Hematopoietic multipotent progenitor cell treated with erythropoietin and hydrocortisone succinate and interleukin-3 and kit ligand, for 17 days (in vitro differentiated cells): Measurements from ENCODE around the gene AMDHD2.
"Not testable (repeated sequence)": the region's sequence is repeated elsewhere in the genome, so short reads cannot be mapped to it uniquely, and the experiment has no call there.

Experiments used
- DNase-seq: peaks from one replicate; pipeline ENCODE4 v3.0.0-alpha.2; 2015; ENCODE audit warnings: low spot score

Gene AMDHD2

DNA sequence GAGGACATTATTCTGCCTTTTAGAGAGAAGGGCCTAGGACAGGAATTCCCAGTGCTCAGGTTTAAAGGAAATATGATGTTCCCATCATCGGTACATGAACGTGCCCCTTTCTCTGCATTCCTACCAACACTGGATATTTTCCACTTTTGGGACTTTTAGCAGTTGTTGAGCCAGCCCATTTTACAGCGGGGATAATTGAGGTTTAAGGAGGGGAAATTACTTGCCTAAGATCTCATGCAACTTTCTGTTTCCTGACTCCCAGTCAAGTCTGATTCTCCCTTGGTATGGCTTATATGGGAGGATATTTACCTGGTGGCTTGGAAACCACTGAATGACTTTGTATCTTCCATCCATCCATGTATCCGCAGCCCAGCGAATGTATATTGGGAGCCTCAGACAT lies 14.2 kb downstream of the AMDHD2 start:
- not testable (repeated sequence) for DNase-seq

DNA sequence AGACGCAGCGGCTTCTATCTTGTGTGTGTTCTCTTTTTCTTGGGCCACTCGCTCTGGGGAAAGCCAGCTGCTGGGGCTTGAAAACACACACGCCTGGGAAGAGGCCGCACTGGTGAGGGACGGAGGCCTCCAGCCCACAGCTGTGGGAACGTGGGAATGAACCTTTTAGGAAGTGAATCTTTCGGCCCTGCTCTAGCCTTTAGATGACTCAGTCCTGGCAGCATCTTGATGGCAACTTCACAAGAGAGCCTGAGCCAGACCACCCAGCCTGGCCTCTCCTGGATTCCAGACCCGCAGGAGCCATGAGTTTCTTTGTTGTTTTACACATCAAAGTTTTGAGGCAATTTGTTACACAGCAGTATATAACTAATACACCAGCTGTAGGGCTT lies 15.4 kb downstream of the AMDHD2 start:
- no peak for DNase-seq

DNA sequence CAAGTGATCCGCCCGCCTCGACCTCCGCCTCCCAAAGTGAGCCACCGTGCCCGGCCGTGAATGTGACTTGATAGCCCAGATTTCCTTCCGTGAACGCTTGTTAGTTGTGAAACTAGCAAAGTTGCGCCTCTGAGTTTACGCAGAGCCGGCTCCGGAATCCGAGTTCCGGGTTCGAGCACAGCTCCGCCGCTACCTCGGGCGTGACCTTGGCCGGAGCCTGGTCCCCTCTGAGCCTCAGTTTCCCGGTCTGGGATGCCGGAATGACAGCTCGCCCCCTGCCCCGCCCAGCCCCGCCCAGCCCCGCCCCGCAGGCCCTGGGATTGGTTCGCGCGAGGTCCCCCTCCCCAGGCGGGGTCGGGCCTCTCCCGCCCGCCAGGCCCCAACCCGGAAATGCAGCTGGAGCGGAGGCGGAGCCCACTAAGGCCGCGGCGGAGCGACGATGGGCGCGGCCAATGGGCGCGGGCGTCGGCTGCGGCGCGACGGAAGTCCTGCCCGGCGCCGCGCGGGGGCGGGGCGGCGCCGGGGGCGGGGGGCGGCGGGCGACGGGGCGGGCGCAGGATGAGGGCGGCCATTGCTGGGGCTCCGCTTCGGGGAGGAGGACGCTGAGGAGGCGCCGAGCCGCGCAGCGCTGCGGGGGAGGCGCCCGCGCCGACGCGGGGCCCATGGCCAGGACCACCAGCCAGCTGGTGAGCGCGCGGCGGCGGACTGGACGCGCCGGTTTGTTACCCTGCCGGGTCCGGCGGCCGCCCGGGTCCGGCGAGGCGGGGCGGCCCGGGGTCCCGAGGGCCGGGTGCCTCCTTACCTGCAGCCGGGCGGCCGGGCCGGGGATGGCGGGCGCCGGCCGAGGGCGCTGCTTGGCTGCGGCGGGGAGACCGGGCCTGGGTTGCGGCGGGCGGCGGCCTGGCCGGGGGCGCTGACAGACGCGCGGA lies 17.5 kb downstream of the AMDHD2 start, which contains the start of gene PDPK1:
Gene PDPK1 (plus strand): TSS at position 571 of the 929 bp plus-strand sequence. CDS start 92 bp downstream, at position 663.
- peak; percentile 94 for DNase-seq

DNA sequence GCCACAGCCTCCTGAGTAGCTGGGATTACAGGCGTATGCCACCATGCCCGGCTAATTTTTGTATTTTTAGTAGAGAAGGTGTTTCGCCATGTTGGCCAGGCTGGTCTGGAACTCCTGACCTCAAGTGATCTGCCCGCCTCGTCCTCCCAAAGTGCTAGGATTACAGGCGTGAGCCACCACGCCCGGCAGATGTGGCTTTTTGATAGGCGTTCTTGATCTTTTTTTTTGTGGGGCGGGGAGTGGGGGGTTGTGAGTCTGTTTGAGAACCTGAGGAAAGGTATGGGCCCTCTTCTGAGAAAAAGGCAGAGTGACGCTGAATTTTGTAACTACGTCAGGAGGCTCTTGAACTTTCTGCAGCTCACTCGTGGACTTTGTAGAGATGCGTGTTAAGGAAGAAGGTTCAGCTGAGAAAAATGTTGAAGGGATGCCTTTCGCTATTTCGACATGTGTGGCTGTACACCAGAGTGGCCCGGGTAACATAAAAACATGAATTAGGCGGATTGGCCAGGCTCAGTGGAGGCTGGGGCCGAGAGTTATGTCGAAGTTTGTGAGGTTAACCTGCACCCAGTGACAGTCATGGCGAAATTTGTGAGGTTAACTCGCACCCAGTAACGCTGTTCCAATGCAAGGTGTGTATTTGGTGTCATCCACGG lies 19.1 kb downstream of the AMDHD2 start:
- DNase-seq, result peak; percentile 15

DNA sequence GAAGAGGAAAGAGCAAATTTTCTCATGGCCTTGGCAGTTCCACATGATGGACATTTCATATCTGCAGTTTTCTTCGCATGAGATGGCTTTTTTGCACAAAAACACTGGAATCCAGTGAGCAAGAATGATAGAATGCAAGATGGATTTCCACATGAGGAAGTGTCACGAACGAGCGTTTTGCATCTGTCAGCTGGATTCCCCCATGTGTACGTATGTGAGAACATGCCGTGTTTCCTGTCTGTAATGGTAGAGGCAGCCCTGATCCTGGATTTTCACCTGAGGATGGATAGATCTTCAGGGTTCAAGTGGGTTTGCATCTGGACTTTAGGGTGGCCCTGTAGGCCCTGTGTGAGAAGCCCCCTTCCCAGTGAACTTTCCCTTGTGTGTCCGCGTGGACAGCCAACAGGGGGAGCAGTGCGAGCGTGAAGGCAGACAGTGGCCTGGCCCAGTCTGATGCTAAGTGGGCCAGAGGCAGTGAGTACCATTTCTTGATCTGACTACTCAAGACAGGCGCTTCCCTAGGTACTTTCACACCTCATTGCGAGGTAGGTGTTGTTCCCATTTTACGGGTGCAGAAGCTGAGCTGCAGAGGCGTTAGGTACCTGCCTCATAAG lies 19.8 kb downstream of the AMDHD2 start:
- DNase-seq, result peak; percentile 39

DNA sequence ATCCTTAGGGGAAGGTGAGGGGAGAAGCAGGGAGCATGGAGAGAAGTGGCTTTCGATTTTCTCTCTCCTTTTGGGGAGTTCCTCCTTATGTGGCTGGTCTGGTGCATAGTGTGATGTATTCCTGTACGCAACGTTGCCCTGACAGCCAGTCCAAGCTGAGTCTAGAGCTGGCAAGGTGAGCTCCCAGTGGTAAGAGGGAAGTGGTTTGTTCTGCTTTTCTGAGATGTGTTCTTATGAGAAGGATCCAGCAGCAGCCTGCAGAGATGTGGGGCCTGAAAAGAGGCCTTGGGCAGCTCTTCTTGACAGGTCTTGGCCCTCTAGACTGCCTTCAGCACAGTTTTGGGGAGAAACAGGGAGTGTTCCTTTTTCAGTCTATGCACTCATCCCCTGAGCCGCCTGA lies 20.7 kb downstream of the AMDHD2 start:
- not testable (repeated sequence) for DNase-seq

DNA sequence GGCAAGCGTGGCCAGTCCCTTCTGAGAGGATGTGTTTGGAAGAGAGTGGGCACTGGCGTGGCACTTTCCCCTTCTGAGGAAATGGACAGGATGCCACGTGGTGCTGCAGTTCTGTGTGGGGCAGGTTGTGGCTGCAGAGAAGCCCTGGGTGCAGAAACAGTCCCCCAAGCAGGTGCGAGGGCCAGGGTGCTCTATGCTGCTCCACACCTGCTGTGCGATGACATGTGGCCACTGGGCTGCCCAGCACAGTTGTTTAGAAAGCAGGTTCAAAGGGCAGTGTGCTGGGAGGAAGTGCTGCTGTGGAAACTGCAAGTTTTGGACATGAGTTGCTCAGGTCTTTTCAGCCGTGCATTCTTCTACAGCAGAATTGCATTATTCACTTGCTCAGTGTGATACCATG lies 21.2 kb downstream of the AMDHD2 start:
- DNase-seq, result not testable (repeated sequence)

DNA sequence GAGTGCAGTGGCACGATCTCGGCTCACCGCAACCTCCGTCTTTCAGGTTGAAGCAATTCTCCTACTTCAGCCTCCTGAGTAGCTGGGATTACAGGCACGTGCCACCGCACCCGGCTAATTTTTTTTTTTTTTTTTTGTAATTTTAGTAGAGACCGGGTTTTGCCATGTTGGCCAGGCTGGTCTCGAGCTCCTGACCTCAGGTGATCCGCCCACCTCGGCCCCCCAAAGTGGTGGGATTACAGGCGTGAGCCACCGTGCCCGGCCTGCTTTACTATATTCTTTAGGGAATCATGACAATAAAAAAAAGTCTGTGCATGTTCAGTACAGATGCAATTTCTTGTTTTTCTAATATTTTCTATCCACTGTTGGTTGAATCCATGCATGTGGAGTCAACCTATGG lies 23.6 kb downstream of the AMDHD2 start:
- not testable (repeated sequence) for DNase-seq

DNA sequence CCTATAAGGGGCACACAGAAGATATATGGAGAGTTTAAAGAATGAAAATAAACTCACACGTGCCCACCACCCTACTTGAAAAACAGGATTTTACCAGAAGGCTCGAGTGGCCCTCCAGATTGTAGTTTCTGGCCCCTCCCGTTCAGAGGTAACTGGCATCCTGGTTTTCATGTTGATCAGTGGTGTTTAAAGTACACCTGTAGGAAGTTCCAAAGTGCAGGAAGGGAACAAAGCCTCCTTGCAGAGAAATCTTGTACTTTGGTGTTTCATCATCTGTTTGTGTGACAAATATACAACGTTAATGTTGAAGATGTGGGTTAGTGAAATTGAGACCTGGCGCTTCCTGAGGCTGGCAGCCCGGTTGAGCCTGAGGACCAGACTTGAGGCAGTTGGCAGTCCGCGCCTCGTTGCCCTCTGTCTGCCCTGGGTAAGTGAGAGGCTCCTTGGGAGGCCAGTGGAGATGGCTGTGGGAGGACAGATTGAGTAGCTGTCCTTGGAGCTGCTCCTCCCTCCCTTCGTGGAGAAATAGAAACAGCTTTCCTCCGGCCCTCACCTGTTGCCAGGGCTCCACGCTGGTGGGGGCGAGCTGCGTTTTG lies 30.2 kb downstream of the AMDHD2 start:
- not testable (repeated sequence) for DNase-seq

DNA sequence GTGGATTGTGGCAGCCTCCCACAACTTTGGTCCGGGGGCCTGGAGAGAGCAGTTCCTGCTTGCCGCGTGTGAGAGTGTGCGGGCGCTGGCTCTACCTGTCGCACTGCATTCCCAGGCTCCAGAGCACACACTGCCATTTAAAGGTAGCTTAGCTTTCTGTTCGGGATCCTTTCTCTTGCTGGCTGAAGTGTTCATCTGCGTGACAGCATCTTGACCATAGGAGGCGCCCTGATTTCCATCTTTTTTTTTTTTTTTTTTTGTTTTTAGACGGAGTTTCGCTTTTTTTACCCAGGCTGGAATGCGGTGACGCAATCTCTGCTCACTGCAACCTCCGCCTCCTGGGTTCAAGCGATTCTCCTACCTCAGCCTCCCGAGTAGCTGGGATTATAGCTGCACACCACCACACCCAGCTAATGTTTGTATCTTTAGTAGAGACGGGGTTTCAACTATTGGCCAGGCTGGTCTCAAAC lies 31.3 kb downstream of the AMDHD2 start:
- DNase-seq, result not testable (repeated sequence)

DNA sequence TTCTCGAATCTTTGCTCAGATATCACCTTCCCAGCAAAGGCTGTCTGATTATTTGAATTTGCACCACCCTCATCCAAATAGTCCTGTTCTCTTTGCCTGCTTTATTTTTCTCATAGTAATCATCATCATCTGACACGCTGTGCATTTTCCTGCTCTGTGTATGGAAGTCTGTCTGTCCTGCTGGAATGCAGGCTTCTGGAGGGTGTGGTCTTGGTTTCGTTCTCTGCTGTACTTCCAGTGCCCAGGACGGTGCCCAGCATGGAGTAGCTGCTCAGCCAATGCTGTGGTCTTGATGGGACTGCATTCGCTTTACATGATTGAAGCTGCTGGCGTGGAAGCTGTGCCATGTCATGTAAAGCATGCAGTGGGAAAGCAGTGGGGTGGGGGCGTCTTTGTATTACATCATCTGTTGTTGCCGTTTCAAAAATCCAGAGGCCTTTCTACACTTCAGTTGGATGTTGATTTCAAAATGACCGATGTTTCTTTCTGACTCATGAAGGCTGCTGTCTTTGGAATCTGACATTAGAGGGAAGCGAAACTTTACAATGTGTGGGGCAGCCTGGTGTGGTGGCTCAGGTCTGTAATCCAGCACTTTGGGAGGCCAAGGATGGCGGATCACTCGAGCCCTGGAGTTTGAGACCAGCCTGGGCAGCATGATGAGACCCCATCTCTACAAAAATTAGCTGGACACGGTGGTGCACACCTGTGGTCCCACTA lies 34.7 kb downstream of the AMDHD2 start:
- not testable (repeated sequence) for DNase-seq

DNA sequence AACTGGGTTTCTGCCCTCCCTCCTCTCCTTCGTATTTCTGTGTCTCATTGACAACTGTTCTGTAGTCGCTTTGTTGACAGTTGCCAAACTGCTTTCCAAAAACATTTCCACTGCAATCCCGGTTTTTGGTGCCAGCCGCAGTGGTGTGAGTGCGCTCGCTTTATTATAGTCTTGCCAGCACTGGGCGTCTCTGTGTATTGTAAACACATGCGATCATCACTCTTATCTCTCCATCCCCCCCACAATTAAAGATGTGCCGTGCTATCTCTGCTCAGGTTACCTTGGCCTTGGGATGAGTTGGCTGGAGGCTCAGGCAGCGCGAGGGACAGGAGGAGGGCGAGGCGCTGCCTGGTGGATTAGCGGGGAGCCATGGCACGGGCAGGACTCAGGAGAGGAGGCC lies 37.0 kb downstream of the AMDHD2 start:
- DNase-seq, result not testable (repeated sequence)

DNA sequence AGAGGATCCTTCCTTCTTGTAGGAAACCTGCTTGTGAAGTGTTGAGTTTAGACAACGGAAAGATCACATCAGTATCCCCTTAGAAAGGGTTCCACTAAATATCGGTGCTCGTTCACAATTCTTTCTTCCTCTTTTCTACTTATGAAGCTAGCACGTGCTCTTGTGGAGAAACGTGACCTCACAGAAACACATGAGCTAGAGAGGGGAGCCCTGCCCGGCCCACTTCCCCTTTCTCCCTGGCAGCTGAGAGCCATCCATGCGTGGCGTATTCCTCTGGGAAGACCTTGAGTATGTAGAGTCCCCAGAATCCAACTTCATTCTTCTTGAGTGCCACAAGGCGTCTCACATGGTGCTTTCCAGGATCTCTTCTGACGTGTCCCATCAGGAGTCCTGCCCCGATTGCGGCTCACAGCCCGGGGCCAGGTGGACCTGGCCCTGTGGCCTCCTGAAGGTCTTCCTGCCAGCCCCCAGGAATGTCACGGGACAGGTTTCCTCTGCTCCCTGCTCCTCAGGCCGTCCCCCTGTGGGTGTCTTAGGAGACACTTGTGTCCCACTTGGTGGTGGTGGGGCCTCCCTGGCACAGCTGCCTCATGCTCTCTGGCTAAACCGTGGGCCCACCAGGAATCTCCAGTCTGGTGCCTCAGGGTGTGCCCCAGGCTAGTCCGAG lies 40.1 kb downstream of the AMDHD2 start:
- DNase-seq, result not testable (repeated sequence)

DNA sequence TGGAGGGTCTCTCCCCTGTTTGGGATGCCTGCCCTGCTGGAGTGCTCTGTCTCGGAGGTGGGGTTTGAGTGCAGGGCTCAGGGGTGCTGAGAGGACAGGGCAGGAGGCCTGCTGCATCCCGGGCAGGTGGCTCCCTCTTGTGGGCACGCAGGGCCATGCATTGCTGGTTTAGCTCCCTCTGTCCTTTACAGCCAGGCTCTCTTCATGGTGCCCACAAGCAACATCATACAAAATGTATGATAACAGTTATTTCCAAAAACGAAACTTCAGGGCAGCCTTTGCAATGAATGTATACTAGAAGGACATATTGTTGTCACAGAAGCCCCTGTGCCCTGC lies 40.6 kb downstream of the AMDHD2 start:
- DNase-seq, result not testable (repeated sequence)

DNA sequence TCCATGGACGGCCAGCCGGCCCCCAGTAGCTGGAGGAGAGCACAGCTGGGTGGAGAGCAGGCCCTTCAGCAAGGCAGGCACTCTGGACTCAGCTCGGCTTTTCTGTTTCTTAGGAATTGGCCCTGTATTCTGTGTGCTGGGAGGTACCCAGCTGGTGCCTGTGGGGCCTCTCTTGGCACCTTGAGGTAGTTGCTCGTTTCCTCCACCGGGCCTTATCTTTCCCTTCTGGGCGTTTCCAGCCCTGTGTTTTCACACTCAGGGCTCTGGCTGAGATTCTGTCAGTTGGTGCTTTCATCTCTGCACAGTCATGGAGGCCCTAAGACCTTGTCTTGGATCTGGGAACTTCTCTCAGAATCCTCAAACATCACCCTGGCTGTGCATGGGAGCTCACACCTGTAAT lies 47.3 kb downstream of the AMDHD2 start:
- DNase-seq, result not testable (repeated sequence)

DNA sequence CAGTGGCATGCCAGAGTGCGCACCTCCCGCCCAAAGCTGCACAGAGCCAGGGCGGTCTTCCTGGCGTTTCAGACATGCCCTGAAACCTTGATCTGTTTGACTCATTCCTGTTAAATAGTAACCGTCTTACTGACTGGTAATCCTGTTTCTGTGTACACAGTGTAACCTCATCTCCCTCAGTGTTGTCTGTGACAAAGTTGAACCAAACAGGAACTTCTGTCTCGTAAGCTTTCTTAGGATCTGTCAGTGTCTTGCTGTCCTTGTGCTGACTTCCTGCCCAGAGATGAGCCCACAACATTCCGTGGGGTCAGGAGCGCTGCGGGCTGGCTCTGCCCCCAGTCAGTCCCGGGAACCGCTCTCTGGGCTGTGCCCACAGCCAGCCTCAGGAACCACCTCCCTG lies 48.4 kb downstream of the AMDHD2 start:
- not testable (repeated sequence) for DNase-seq

DNA sequence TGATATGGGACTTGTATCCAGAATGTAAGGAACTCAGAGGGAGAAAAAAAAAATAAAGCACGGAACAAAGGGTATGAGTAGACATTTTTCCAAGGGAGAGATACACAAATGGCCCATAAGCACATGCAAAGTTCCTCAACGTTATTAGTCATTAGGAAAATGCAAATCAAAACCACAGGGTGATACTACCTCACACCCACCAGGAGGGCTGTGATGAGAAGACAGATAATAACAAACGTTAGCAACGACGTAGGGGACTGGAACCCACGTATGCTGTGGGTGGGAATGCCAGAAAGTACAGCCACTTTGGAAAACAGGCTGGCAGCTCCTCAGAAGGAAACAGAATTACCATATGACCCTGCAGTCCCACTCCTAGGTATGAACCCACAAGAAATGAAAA lies 52.5 kb downstream of the AMDHD2 start:
- not testable (repeated sequence) for DNase-seq

DNA sequence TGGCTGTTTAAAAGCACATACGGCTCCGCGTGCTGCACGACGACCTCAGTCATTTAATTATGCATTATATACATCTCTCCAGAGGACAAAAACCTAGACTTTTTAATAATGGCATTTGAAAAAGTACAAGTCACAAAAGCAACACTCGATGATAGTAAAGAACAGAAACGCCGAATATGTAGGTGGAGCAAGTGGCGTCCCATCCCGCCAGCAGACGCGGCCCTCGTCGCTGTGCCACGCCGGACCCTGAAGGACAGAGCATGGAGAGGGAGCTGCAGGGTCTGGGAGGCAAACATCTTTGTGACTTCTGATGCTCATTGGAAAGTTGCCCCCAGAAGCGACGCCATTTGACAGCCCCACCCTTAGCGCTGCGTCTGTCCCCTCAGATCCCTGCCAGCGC lies 55.7 kb downstream of the AMDHD2 start:
- DNase-seq, result not testable (repeated sequence)

DNA sequence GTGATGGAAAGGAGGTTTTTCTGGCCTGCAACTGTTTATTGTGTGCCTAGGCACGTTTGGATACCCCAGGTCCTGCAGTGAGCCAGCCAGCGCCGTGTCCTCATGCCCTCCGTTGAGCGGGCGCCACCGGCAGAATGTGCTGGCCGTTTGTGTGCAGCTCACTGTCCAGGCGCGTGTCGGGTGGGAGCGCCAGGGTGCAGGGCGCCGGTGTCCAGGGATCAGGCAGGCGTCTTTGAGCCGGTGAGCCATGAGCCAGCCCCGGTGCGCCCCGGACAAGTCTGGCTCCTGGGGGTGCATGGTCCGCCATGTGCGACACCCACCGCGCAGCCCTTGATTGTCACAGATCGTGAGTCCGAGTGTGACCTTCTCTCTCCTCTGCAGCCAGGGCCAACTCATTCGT lies 56.9 kb downstream of the AMDHD2 start:
- DNase-seq, result not testable (repeated sequence)

DNA sequence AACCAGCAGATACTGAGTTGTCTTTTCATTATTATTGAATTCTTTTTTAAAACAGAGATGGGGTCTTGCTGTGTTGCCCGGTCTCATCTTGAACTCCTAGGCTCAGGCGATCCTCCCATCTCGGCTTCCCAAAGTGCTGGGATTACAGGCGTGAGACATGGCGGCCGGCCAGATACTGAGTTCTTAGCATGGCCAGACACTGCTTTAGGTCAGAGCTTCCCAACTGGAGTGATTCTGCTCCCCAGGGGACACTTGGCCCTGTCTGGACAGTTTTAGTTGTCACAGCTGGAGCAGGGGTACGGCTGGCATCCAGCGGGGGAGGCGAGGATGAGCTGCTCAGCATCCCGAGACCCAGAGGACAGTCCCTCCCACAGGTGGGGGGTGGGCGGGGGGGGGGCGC lies 58.7 kb downstream of the AMDHD2 start:
- DNase-seq, result not testable (repeated sequence)

DNA sequence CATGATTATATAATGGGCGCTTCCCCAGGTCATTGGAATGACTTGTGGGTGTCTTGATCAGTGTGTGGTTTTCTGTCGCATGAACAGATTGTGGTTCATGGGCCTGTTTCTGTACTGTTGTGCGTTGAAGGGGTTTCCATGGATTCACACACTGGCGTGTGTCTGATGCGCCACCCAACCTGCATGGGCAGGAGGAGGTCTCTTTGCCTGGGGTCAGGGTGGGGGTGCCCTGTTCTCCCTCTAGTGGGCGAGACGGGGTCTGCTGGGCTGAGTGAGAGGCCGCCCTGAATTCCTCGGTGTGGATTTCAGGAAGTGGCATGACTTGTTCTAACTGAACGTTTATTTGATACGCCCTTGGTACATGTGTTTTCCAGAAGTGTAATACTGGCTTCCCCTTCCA lies 60.0 kb downstream of the AMDHD2 start:
- not testable (repeated sequence) for DNase-seq
